ENCODE measurements around the gene SLC43A3. TPM values are rescaled to one million over a fixed set of nuclear protein-coding genes. Genes with fewer than 3 reads are reported as not detected.

SLC43A3 gene
- total and polyA plus RNA-seq, 2 of the 4 experiments (the other 2 are of a cell fraction) = 12.7 to 21.1 TPM

- Histone ChIP-seq H2BK20ac (ENCODE audit: low read depth, low read length) (no peak overlapping the region), H2AFZ (replicated peaks; ENCODE audit: low read length, poor library complexity) (no peak overlapping the region), H3K18ac (ENCODE audit: low read depth, low read length) (no peak overlapping the region), H2BK5ac (ENCODE audit: low read depth, low read length, poor library complexity, severe bottlenecking) (no peak overlapping the region), H4K8ac (ENCODE audit: low read depth in 2 of 2, low read length in 2 of 2) (no peak overlapping the region), H3K27me3 (ENCODE audit: control insufficient read depth, insufficient read depth, low read length) (peaks cover 46% of the 10 kb centered on the region), H2BK120ac (ENCODE audit: low read depth, low read length) (no peak overlapping the region), H4K5ac (ENCODE audit: low read depth, low read length) (no peak overlapping the region), H3K9me1 (ENCODE audit: insufficient read depth, low read length) (no peaks in the 10 kb centered on the region), H4K91ac (ENCODE audit: insufficient read depth, low read depth, low read length) (no peak overlapping the region), H3K4me3 (ENCODE audit: insufficient read depth, low read depth, low read length) (no peak overlapping the region), H4K20me1 (ENCODE audit: insufficient read depth, low read length) (no peaks in the 10 kb centered on the region; the same call in 1 of the 2 replicates), H3K23ac (ENCODE audit: low read depth, low read length) (no peak overlapping the region), H3K4me1 (ENCODE audit: control insufficient read depth, insufficient read depth, low read length) (no peaks in the 10 kb centered on the region), H3K4ac (ENCODE audit: low read depth, low read length) (no peak overlapping the region), H3K4me2 (ENCODE audit: low read depth, low read length) (no peak overlapping the region), H2AK9ac (replicated peaks; ENCODE audit: low read depth, low read length, poor library complexity) (no peak overlapping the region), H3K14ac (replicated peaks; ENCODE audit: low read depth, low read length) (no peak overlapping the region), H2AK5ac (ENCODE audit: low read depth, low read length) (no peak overlapping the region), H3K9ac (ENCODE audit: low read depth, low read length) (no peak overlapping the region), H3K27ac (ENCODE audit: insufficient read depth, low read length) (no peak overlapping the region), H2BK15ac (ENCODE audit: low read depth, low read length) (no peak overlapping the region), H3K79me1 (ENCODE audit: low read depth in 1 of 2, low read length in 2 of 2) (no peaks in the 10 kb centered on the region), H3K9me3 (ENCODE audit: control insufficient read depth, insufficient read depth, low read length) (no peaks in the 10 kb centered on the region), H3K36me3 (ENCODE audit: control insufficient read depth, insufficient read depth, low read length) (no peaks in the 10 kb centered on the region), H3K56ac (ENCODE audit: extremely low read depth, insufficient read depth, low read length) (no peak overlapping the region)
- ChIA-PET POLR2A (ENCODE audit: unreplicated experiment) (no interaction called here), CTCF (no interaction called here)
- WGBS, 2 experiments (ENCODE audit: extremely low coverage in 2 of 2, insufficient read length in 1 of 2) = 53% methylated on average over 6 of the region's 11 CpGs; no CpG with 5 or more reads in 1 of the 2 experiments
- dilution Hi-C loops (cut with HindIII; ENCODE audit: low sequenced_read_pairs, unreplicated experiment) = no loop called here
- no peak for TF ChIP-seq FOS (IDR thresholded peaks at IDR 0.05; ENCODE audit: low read depth, low read length)
- TF ChIP-seq POLR2A (IDR thresholded peaks at IDR 0.05; ENCODE audit: low read depth, low read length) = no peak
- no peak for TF ChIP-seq NFE2L2 (IDR thresholded peaks at IDR 0.05; ENCODE audit: low read depth, low read length)
- TF ChIP-seq MAZ (IDR thresholded peaks at IDR 0.05; ENCODE audit: borderline replicate concordance, low read depth, low read length) = no peak
- no peak for TF ChIP-seq MAFK (IDR thresholded peaks at IDR 0.05; ENCODE audit: low read depth, low read length)
- TF ChIP-seq MXI1 (IDR thresholded peaks at IDR 0.05; ENCODE audit: borderline replicate concordance, low read depth, low read length) = no peak
- no peak for TF ChIP-seq SMC3 (IDR thresholded peaks at IDR 0.05; ENCODE audit: low read depth, low read length)
- TF ChIP-seq CTCF (conservative IDR thresholded peaks at IDR 0.05; ENCODE audit: low read depth, low read length) = no peak
- TF ChIP-seq CHD1 (IDR thresholded peaks at IDR 0.05; ENCODE audit: low read depth, low read length) = no peak
- no peak for TF ChIP-seq USF2 (IDR thresholded peaks at IDR 0.05; ENCODE audit: low read depth, low read length)
- TF ChIP-seq CEBPB (IDR thresholded peaks at IDR 0.05; ENCODE audit: low read depth, low read length) = no peak
- TF ChIP-seq RAD21 (IDR thresholded peaks at IDR 0.05; ENCODE audit: low read length) = no peak
- DNase-seq = no peak
- intact Hi-C loops (cut with micrococcal nuclease) = no loop called here
- BruUV-seq (replicated peaks) = no TSS peak
- in situ Hi-C loops (cut with MboI; ENCODE audit: low sequenced_read_pairs) = no loop called here
- ATAC-seq (ENCODE audit: low read depth) = no peak
Observed at GRCh38 chr11:57395905-57396623, 30.9 kb downstream of the SLC43A3 start.

Measured in IMR-90 (cell line).